HL-60 (cell line): Measurements from ENCODE around the gene RNASEH2C.
A peak's percentile ranks its signal among the peaks of the same experiment; 100 is the strongest.

Experiments
- DNase-seq, 2 experiments: peaks; one replicate each; pipeline ENCODE4 v3.0.0-alpha.2; 2010 to 2020; ENCODE audit warnings: low read depth in 1 of 2, low spot score in 1 of 2
- H3K27ac ChIP-seq: fragments of 250-450 bp; sonication (Bioruptor Pico); replicated peaks from 2 replicates; pipeline ENCODE4 v1.5.1; 2020; ENCODE audit warnings: mild to moderate bottlenecking, moderate library complexity
- H3K27me3 ChIP-seq: fragments of 250-450 bp; sonication (Bioruptor Pico); 2 replicates; pipeline ENCODE4 v1.5.1; 2021; ENCODE audit warnings: mild to moderate bottlenecking, moderate library complexity; ENCODE audit not compliant: insufficient read depth, poor library complexity, severe bottlenecking
- H3K4me3 ChIP-seq: replicated peaks from 2 replicates; pipeline ENCODE4 v1.5.1; 2011; ENCODE audit warnings: mild to moderate bottlenecking, control low read depth, low read length; ENCODE audit not compliant: insufficient read depth
- GABPA ChIP-seq: IDR thresholded peaks from 2 replicates; pipeline ENCODE4 v1.6.1; 2012; ENCODE audit warnings: low read depth
- POLR2AphosphoS5 ChIP-seq: IDR thresholded peaks from 2 replicates; pipeline ENCODE4 v1.6.1; 2012; ENCODE audit warnings: low read depth
- REST ChIP-seq: IDR thresholded peaks from 2 replicates; pipeline ENCODE4 v1.6.1; 2012; ENCODE audit warnings: low read depth; ENCODE audit not compliant: insufficient replicate concordance
- SPI1 ChIP-seq: IDR thresholded peaks from 2 replicates; pipeline ENCODE4 v1.6.1; 2012; ENCODE audit warnings: low read depth, mild to moderate bottlenecking, borderline replicate concordance
- TF ChIP-seq, protein P1 (sequence below): IDR thresholded peaks from one replicate; pipeline ENCODE4 v1.5.1; 2011; ENCODE audit warnings: low read length, control low read depth, inconsistent platforms; ENCODE audit not compliant: insufficient read depth

The RNASEH2C gene

GRCh38 chr11:65730461-65730860 is 9.9 kb upstream of the RNASEH2C start:
- no peak for DNase-seq
- Histone ChIP-seq H3K27me3 (no peaks in the 10 kb centered on the region), H3K4me3 (no peak overlapping the region), H3K27ac (no peak overlapping the region)
- TF ChIP-seq, protein P1, sequence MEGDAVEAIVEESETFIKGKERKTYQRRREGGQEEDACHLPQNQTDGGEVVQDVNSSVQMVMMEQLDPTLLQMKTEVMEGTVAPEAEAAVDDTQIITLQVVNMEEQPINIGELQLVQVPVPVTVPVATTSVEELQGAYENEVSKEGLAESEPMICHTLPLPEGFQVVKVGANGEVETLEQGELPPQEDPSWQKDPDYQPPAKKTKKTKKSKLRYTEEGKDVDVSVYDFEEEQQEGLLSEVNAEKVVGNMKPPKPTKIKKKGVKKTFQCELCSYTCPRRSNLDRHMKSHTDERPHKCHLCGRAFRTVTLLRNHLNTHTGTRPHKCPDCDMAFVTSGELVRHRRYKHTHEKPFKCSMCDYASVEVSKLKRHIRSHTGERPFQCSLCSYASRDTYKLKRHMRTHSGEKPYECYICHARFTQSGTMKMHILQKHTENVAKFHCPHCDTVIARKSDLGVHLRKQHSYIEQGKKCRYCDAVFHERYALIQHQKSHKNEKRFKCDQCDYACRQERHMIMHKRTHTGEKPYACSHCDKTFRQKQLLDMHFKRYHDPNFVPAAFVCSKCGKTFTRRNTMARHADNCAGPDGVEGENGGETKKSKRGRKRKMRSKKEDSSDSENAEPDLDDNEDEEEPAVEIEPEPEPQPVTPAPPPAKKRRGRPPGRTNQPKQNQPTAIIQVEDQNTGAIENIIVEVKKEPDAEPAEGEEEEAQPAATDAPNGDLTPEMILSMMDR, result no peak
- TF ChIP-seq SPI1 (no peak), GABPA (no peak)

DNA sequence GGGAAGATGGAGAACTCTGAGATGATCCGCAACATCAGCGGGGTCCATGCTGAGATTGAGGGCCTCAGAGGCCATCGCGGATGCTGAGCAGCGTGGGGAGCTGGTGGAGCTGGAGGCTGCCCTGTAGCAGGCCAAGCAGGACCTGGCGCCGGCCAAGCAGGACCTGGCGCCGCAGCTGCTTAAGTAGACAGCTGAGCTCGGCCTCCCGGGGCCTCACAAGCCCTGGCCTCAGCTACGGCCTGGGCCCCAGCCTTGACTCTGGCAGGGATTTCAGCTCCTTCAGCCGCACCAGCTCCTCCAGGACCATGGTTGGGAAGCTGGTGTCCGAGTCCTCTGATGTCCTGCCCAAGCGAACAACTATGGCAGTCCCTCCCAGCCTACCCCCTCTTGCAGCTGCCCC is 7.3 kb upstream of the RNASEH2C start:
- TF ChIP-seq REST, result no peak
- TF ChIP-seq, protein P1, result no peak
- TF ChIP-seq GABPA, result no peak
- no peak for TF ChIP-seq SPI1
- TF ChIP-seq POLR2AphosphoS5, result no peak
- Histone ChIP-seq H3K4me3 (no peak overlapping the region), H3K27me3 (no peaks in the 10 kb centered on the region), H3K27ac (no peak overlapping the region)
- DNase-seq, result no peak

GRCh38 chr11:65726660-65727059 is 6.1 kb upstream of the RNASEH2C start:
- DNase-seq, result peak in 1 of 2 experiments; percentile 55
- H3K27ac ChIP-seq, result peak overlapping the region; percentile 68
- no peak overlapping the region for H3K4me3 ChIP-seq
- TF ChIP-seq SPI1 (no peak), POLR2AphosphoS5 (no peak), REST (no peak)
- H3K27me3 ChIP-seq, result no peaks in the 10 kb centered on the region

- DNase-seq, result no peak
- Histone ChIP-seq H3K27ac (no peak overlapping the region), H3K27me3 (no peaks in the 10 kb centered on the region), H3K4me3 (no peak overlapping the region)
- TF ChIP-seq GABPA (no peak), SPI1 (no peak), POLR2AphosphoS5 (no peak), REST (no peak)
- TF ChIP-seq, protein P1, result no peak
Observed at GRCh38 chr11:65722261-65722660, 1.7 kb upstream of the RNASEH2C start.
